Measurements from ENCODE around the gene ATP8B2.
"Not testable (repeated sequence)": the region's sequence is repeated elsewhere in the genome, so short reads cannot be mapped to it uniquely, and the experiment has no call there.

Gene ATP8B2

DNA sequence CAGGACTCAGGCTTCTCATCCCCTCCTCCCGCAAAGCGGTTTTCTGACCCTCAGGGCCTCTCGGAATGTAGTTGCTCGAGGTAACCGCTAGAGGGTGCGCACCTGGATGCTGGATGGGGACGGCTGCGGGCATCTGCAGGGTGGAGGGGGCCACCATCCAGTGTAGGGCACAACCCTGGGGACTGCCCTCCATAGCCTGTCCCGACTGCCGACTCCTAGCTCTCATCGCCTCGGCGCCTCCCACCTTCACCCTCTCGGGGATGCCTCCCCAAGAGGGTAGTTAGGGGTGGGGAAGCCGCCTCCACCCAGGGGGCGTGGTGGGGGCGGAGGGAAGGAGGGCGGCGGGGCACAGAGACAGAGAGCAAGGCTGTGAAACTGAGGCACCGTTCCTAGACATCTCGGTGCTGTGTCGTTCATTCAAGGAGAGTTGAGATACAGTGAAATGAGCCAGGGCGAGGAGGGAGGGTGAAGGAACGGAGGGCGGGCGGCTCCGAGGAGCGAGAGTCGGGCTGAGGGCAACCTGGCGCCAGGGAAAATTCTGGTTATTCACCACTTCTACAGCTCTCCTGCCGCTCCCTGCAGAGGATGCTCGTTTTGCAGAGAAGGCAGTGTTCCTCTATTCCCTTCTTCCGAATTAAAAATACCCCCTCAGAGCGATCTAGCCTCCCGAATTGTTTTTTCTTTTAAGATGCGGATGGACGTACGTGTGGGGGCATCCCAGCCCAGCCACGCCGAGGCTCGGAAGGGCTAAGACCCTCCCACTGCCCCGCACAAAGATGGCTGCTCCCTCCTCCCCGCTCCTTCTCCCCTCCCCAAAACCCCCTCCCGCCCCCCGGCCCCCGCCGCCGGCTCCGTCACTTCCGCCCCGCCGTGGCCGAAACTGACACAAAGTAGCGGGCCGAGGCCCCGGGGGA lies at the start of gene ATP8B2:
TSS of gene ATP8B2 (plus strand) at position 857 of the 914 bp plus-strand sequence. CDS start 2,617 bp downstream, outside the sequence.
- H3K4me3 ChIP-seq (ENCODE audit: low read depth, low read length) = peak within 1 kb of the TSS; percentile 76
- DNase-seq (ENCODE audit: low read depth) = peak; percentile 72
- TF ChIP-seq CTCF (conservative IDR thresholded peaks at IDR 0.05; ENCODE audit: low read depth, low read length) = peak; percentile 91

DNA sequence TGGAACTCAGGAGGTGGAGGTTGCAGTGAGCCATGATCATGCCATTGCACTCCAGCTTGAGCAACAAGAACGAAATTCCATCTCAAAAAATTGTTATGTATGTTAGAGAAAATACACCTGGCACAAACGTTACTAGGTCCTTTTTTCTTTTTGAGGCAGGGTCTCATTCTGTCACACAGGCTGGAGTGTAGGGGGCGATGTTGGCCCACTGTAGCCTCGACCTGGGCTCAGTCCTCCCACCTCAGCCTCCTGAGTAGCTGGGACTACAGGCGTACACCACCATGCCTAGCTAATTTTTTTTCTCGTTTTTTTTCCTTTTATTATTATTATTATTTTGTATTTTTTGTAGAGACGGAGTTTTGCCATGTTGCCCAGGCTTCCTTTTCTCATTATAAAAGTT lies 48.5 kb upstream of the ATP8B2 start:
- no peak for DNase-seq (ENCODE audit: low read depth)
- no peak overlapping the region for H3K4me3 ChIP-seq (ENCODE audit: low read depth, low read length)

GRCh38 chr1:154287591-154287990 lies 37.7 kb upstream of the ATP8B2 start:
- H3K4me3 ChIP-seq (ENCODE audit: low read depth, low read length); DNase-seq (ENCODE audit: low read depth): not testable (repeated sequence)

More for the DNA sequence above, 48.5 kb upstream of the ATP8B2 start:
- TF ChIP-seq CTCF (conservative IDR thresholded peaks at IDR 0.05; ENCODE audit: low read depth, low read length) = peak; percentile 41

DNA sequence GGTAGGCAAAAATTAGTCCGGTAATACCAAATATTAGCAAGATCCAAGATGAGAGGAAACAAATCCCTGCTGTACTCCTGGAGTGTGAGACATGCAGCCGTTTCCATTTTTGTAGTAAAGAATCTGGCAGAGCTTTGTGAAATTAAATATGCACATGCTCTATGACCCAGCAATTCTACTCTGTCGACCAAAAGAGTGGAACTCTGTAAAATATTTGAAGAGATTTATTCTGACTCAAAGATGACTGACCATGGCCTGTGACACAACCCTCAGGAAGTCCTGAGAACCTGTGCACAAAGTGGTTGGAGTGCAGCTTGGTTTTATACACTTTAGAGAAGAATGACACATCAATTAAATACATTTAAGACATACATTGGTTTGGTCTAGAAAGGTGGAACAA lies 36.7 kb upstream of the ATP8B2 start:
- DNase-seq (ENCODE audit: low read depth) = no peak
- H3K4me3 ChIP-seq (ENCODE audit: low read depth, low read length) = no peak overlapping the region
- no peak for TF ChIP-seq CTCF (conservative IDR thresholded peaks at IDR 0.05; ENCODE audit: low read depth, low read length)

DNA sequence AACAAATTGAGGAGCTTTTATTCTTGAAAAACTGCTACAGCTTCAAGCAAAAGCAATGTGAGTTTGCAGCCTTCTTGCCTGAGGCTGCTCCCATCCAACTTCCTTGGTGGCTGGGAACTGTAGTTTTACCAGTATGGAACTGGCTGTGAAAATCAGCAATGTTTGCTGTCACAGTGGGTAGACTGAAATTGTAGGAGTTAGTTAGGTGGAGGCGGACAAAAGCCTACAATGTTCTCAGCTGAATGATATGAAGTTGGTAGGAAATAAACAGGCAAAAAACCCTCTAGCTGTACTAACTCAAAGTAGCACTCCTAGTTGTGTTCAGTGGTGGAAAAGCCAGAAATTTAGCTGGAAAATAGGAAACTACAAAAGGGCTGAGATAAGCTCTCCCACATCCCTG lies 34.4 kb upstream of the ATP8B2 start:
- DNase-seq (ENCODE audit: low read depth) = no peak
- H3K4me3 ChIP-seq (ENCODE audit: low read depth, low read length) = no peak overlapping the region
- TF ChIP-seq CTCF (conservative IDR thresholded peaks at IDR 0.05; ENCODE audit: low read depth, low read length) = no peak

DNA sequence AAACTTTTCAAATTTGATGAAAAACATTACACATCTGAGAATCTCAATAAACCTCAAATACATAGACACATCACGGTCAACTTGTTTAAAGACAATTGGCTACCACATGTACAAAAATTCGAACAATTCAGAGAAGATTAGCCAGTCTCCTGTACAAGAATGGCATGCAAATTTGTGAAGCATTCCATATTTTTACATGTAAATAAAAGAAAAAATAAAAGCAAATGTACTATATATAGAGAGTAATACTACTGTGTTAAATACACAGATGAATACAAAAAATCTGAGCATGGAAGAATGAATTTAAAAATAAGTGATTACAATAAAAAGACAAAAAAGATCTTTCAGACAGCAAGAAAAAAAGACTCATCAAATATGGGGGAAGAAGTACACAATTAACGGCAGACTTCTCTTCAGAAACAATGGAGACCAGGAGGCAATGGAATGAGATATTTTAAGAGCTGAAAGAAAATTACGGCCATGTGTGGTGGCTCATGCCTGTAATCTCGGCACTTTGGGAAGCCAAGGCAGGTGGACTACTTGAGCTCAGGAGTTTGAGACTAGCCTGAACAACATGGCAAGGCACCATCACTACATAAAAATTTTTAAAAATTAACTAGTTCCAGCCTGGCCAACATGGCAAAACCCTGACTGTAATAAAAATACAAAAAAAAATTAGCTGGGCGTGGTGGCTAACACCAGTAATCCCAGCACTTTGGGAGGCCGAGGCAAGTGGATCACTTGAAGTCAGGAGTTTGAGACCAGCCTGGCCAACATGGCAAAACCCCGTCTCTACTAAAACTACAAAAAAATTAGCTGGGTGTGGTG lies 29.7 kb upstream of the ATP8B2 start:
- no peak for TF ChIP-seq CTCF (conservative IDR thresholded peaks at IDR 0.05; ENCODE audit: low read depth, low read length)
- no peak overlapping the region for H3K4me3 ChIP-seq (ENCODE audit: low read depth, low read length)
- no peak for DNase-seq (ENCODE audit: low read depth)

DNA sequence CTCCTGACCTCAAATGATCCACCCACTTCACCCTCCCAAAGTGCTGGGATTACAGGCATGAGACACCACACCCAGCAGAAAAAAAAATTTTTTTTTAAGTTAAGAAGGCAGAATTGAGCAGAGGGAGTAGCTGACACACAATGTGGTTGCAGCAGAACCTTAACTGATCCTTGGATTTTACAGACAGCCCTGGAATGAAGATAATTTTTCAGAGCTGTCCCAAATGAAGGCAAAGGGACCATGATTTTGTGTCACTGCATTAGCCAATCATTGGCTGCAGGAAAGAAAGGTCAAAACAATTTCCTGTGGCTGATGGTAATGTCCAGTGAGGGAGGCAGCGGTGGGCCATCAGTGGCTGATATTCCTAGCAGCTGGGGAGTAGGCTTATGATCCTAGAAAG lies 23.7 kb upstream of the ATP8B2 start:
- no peak overlapping the region for H3K4me3 ChIP-seq (ENCODE audit: low read depth, low read length)
- no peak for DNase-seq (ENCODE audit: low read depth)
- no peak for TF ChIP-seq CTCF (conservative IDR thresholded peaks at IDR 0.05; ENCODE audit: low read depth, low read length)
